ENCODE measurements around the gene CCDC68. TPM values are rescaled to one million over a fixed set of nuclear protein-coding genes. Genes with fewer than 3 reads are reported as not detected.

CCDC68 gene
- total and polyA plus RNA-seq, 2 experiments from 2014 or later: 0.11 to 0.18 TPM

- in situ Hi-C loops (cut with MboI): no loop called here
- no peak overlapping the region for H2AFZ ChIP-seq
- no peaks in the 10 kb centered on the region for H3K9me2 ChIP-seq (ENCODE audit: insufficient read depth)
- no peak overlapping the region for H3K4me2 ChIP-seq (ENCODE audit: unreplicated experiment)
- H3K79me2 ChIP-seq (ENCODE audit: insufficient read depth): no peaks in the 10 kb centered on the region
- H3K36me3 ChIP-seq (ENCODE audit: low read depth): no peaks in the 10 kb centered on the region
- H3K4me3 ChIP-seq: no peak overlapping the region
- peaks cover 9% of the 10 kb centered on the region; the same call in 1 of the 2 replicates for H3K4me1 ChIP-seq (ENCODE audit: insufficient read depth)
- H3K27ac ChIP-seq: no peak overlapping the region
- no peak overlapping the region for H3K9ac ChIP-seq
- DNase-seq: no peak
- TF ChIP-seq EZH2phosphoT487 (IDR thresholded peaks at IDR 0.05; ENCODE audit: insufficient read depth, low read depth) (no peak), EZH2 (IDR thresholded peaks at IDR 0.05; ENCODE audit: insufficient read depth, poor library complexity, severe bottlenecking) (no peak)
- WGBS, 2 experiments (ENCODE audit: low coverage in 1 of 2, low lambda C conversion rate in 2 of 2, missing lambda C conversion rate in 2 of 2): 77 to 89% methylated on average over 2 of the region's 2 CpGs
- H3K27me3 ChIP-seq (replicated peaks; ENCODE audit: insufficient read depth): no peaks in the 10 kb centered on the region
- H3K9me3 ChIP-seq (ENCODE audit: low read depth): no peaks in the 10 kb centered on the region
- 0 out of 2 replicates have a peak, but pooled peaks cover 7% of the 10 kb centered on the region for H3F3A ChIP-seq (ENCODE audit: insufficient read depth)
- H4K20me1 ChIP-seq (ENCODE audit: insufficient read depth): no peaks in the 10 kb centered on the region
Observed at GRCh38 chr18:54928236-54928635, 31.0 kb downstream of the CCDC68 start.

DNA sequence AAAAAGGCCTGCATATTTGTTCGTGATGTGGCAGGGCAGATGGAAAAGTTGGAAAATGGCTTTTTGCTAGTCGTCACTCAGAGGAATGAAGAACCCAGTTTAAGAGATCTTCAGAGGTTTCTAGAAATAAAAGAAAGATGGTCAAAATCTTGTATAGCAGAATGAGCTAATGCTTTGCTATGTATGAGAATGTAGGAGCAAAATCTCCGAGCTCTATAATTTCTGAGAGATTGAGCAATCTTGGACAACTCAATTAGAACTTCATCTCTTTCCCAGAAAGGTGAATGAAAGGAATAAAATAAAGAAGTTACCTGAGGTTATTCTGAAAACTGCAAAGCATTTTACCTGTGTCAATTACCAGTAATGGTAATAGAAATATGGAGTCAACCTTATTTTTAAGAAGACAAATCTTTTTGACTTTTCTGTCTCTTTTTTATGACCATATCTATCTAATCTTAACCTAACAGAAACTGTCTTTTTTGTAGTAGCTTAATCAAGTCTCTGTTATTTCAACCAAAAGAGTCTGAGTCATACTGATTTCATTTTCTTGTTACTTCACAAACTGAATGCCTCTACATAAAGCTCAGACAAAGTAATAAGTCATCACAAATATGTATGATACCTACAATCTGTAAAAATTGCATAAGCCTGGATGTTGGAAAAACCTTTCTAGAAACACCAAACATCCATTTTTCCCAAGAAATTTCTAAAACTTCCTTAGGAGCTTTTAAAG lies 32.5 kb downstream of the CCDC68 start:
- no peaks in the 10 kb centered on the region for H3K9me2 ChIP-seq (ENCODE audit: insufficient read depth)
- no peaks in the 10 kb centered on the region for H4K20me1 ChIP-seq (ENCODE audit: insufficient read depth)
- in situ Hi-C loops (cut with MboI): no loop called here
- H3K4me3 ChIP-seq: no peak overlapping the region
- H3K9me3 ChIP-seq (ENCODE audit: low read depth): no peaks in the 10 kb centered on the region
- H3K9ac ChIP-seq: no peak overlapping the region
- no peaks in the 10 kb centered on the region for H3K27me3 ChIP-seq (replicated peaks; ENCODE audit: insufficient read depth)
- no peaks in the 10 kb centered on the region for H3K36me3 ChIP-seq (ENCODE audit: low read depth)
- peak; percentile 42 for DNase-seq
- no peak for TF ChIP-seq EZH2 (IDR thresholded peaks at IDR 0.05; ENCODE audit: insufficient read depth, poor library complexity, severe bottlenecking)
- TF ChIP-seq EZH2phosphoT487 (IDR thresholded peaks at IDR 0.05; ENCODE audit: insufficient read depth, low read depth): no peak
- peaks cover 9% of the 10 kb centered on the region; the same call in 1 of the 2 replicates for H3K4me1 ChIP-seq (ENCODE audit: insufficient read depth)
- peak overlapping the region; percentile 18 for H3K4me2 ChIP-seq (ENCODE audit: unreplicated experiment)
- no peak overlapping the region for H3K27ac ChIP-seq
- WGBS, 2 experiments (ENCODE audit: low coverage in 1 of 2, low lambda C conversion rate in 2 of 2, missing lambda C conversion rate in 2 of 2): 84 to 89% methylated on average over 3 of the region's 3 CpGs
- no peaks in the 10 kb centered on the region for H3K79me2 ChIP-seq (ENCODE audit: insufficient read depth)
- 0 out of 2 replicates have a peak, but pooled peaks cover 7% of the 10 kb centered on the region for H3F3A ChIP-seq (ENCODE audit: insufficient read depth)
- no peak overlapping the region for H2AFZ ChIP-seq

DNA sequence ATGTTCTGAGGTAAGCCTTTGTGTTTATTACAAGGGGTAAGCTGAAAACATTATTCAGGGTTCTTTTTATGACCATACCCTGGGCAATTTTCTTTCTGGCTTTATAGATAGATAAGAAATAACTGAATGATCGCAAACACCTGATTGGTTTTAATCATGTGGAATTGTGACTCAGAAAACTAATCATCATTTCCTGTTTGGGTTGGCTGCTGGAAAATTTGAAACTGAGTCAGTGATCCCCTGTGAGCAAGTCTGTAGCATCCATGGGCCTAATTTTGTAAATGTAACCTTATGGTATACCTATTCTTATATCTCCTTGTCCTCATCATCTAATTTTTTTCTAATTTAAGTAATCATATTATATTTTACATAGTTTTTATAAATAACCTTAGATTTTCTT lies 34.3 kb downstream of the CCDC68 start:
- DNase-seq: peak; percentile 35

DNA sequence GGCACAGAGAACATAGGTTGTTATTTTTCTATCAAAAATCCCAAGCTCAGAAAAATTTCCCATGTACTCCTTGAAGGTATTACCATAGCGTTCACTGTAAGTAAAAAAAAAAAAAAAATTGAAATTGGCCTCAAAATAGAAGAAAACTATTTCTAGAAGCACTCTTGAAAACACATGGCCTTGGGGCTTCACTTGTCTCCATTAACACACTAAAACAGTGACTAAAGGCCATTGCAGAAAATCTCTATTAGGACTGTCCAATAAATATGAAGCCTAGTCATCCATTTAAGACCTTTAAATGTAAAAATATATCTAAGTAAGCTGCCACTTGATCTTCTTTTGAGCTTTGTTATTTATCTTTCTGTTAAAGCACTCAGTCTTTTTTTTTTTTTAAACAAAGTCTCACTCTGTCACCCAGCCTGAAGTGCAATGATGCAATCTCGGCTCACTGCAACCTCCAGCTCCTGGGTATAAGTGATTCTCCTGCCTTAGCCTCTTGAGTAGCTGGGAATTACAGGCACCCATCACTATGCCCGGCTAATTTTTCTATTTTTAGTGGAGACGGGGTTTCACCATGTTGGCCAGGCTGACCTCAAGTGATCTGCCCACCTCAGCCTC lies 35.8 kb downstream of the CCDC68 start:
- in situ Hi-C loops (cut with MboI): no loop called here
- H3K4me3 ChIP-seq: no peak overlapping the region
- no peak for DNase-seq

More for the DNA sequence above, 34.3 kb downstream of the CCDC68 start:
- no peak overlapping the region for H3K4me2 ChIP-seq (ENCODE audit: unreplicated experiment)
- H3K27me3 ChIP-seq (replicated peaks; ENCODE audit: insufficient read depth): no peaks in the 10 kb centered on the region
- no peak overlapping the region for H3K9ac ChIP-seq
- H3K79me2 ChIP-seq (ENCODE audit: insufficient read depth): no peaks in the 10 kb centered on the region
- H3K9me3 ChIP-seq (ENCODE audit: low read depth): no peaks in the 10 kb centered on the region
- 0 out of 2 replicates have a peak, but pooled peaks cover 7% of the 10 kb centered on the region for H3F3A ChIP-seq (ENCODE audit: insufficient read depth)
- H3K4me1 ChIP-seq (ENCODE audit: insufficient read depth): peaks cover 9% of the 10 kb centered on the region; the same call in 1 of the 2 replicates
- no peak overlapping the region for H3K27ac ChIP-seq
- no peak overlapping the region for H3K4me3 ChIP-seq
- in situ Hi-C loops (cut with MboI): no loop called here
- TF ChIP-seq EZH2phosphoT487 (IDR thresholded peaks at IDR 0.05; ENCODE audit: insufficient read depth, low read depth) (no peak), EZH2 (IDR thresholded peaks at IDR 0.05; ENCODE audit: insufficient read depth, poor library complexity, severe bottlenecking) (no peak)
- no peaks in the 10 kb centered on the region for H3K9me2 ChIP-seq (ENCODE audit: insufficient read depth)
- no peak overlapping the region for H2AFZ ChIP-seq
- no peaks in the 10 kb centered on the region for H4K20me1 ChIP-seq (ENCODE audit: insufficient read depth)
- H3K36me3 ChIP-seq (ENCODE audit: low read depth): no peaks in the 10 kb centered on the region
- WGBS, 2 experiments (ENCODE audit: low coverage in 1 of 2, low lambda C conversion rate in 2 of 2, missing lambda C conversion rate in 2 of 2): 46 to 60% methylated on average over 1 of the region's 1 CpG

More for the DNA sequence above, 35.8 kb downstream of the CCDC68 start:
- H3K27me3 ChIP-seq (replicated peaks; ENCODE audit: insufficient read depth): no peaks in the 10 kb centered on the region
- H4K20me1 ChIP-seq (ENCODE audit: insufficient read depth): no peaks in the 10 kb centered on the region
- H3K4me1 ChIP-seq (ENCODE audit: insufficient read depth): peaks cover 9% of the 10 kb centered on the region; the same call in 1 of the 2 replicates
- H3K9me2 ChIP-seq (ENCODE audit: insufficient read depth): no peaks in the 10 kb centered on the region
- WGBS, 2 experiments (ENCODE audit: low coverage in 1 of 2, low lambda C conversion rate in 2 of 2, missing lambda C conversion rate in 2 of 2): 78 to 84% methylated on average over 4 of the region's 4 CpGs
- H2AFZ ChIP-seq: no peak overlapping the region
- no peaks in the 10 kb centered on the region for H3K9me3 ChIP-seq (ENCODE audit: low read depth)
- H3K4me2 ChIP-seq (ENCODE audit: unreplicated experiment): no peak overlapping the region
- TF ChIP-seq EZH2phosphoT487 (IDR thresholded peaks at IDR 0.05; ENCODE audit: insufficient read depth, low read depth): no peak
- no peak for TF ChIP-seq EZH2 (IDR thresholded peaks at IDR 0.05; ENCODE audit: insufficient read depth, poor library complexity, severe bottlenecking)
- 0 out of 2 replicates have a peak, but pooled peaks cover 7% of the 10 kb centered on the region for H3F3A ChIP-seq (ENCODE audit: insufficient read depth)
- no peak overlapping the region for H3K27ac ChIP-seq
- no peaks in the 10 kb centered on the region for H3K36me3 ChIP-seq (ENCODE audit: low read depth)
- no peak overlapping the region for H3K9ac ChIP-seq
- no peaks in the 10 kb centered on the region for H3K79me2 ChIP-seq (ENCODE audit: insufficient read depth)

Data from GM23248 (cell line).